ENCODE measurements around the gene HIRIP3.
"Not testable (repeated sequence)": the region's sequence is repeated elsewhere in the genome, so short reads cannot be mapped to it uniquely, and the experiment has no call there.

The HIRIP3 gene

DNA sequence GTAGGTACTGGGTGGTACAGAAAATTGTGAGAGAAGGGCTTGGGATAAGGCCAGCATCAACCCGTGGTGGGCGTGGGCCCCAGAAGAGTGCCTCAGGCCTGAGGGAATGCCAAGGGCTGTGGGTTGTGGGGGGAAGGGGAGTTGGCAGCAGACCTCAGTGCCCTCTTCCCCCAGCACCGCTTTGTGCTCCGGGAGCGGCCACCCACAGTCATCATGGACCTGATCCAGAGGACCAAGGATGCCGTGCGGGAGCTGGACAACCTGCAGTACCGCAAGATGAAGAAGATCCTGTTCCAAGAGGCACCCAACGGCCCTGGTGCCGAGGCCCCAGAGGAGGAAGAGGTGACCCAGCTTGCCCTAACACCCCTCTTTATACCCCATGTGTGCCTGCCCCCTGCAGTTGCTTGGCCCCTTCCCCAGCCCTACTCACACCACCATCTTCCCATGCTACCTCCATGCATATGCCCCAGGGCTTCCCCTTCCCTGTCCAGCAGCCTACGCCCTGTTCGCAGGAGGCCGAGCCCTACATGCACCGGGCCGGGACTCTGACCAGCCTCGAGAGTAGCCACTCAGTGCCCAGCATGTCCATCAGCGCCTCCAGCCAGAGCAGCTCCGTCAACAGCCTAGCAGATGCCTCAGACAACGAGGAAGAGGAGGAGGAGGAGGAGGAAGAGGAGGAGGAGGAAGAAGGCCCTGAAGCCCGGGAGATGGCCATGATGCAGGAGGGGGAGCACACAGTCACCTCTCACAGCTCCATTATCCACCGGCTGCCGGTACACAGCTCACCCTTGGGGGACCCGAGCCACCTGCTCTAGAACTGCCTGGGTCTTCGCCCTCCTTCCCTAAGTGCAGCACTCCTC is 12.6 kb downstream of the HIRIP3 start:
- no peak for DNase-seq

DNA sequence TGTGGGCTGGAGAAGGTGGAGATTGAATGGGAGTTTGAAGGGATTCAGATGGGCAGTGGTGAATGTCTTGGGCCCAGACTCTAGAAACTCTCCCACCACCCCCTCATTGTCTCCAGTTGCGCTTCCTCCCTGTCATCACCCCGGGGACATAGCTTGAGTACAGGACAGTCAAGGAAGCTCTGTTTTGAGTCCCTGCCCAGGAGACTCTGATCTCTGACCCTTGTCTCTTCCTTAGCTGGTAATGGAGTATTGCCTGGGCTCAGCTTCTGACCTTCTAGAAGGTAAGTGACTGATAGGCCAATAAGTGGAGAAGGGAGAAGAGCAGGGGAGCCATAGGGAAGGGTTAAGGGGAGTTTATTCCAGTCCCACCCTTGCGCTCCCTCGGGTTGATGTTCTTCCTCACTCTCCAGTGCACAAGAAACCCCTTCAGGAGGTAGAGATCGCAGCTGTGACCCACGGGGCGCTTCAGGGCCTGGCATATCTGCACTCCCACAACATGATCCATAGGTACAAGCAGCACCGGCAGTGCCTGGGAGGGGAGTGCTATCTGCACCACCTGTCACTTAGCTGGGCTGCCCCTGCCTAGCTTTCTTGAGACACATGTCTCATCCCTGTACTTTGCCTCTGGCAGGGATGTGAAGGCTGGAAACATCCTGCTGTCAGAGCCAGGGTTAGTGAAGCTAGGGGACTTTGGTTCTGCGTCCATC is 16.7 kb downstream of the HIRIP3 start:
- no peak for DNase-seq

DNA sequence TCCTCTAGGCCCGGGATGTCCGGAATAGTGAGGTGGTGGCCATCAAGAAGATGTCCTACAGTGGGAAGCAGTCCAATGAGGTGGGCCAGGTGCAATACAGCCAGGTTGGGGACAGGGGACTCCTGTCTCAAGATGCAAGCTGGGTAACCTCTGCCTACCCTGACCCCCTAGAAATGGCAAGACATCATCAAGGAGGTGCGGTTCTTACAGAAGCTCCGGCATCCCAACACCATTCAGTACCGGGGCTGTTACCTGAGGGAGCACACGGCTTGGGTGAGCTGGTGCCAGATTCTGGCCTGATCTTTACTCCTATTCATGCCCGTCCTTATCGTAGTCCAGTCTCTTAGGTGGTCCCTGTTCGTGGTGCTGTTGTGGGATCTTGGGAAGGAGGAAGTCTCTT is 17.3 kb downstream of the HIRIP3 start:
- no peak for DNase-seq

DNA sequence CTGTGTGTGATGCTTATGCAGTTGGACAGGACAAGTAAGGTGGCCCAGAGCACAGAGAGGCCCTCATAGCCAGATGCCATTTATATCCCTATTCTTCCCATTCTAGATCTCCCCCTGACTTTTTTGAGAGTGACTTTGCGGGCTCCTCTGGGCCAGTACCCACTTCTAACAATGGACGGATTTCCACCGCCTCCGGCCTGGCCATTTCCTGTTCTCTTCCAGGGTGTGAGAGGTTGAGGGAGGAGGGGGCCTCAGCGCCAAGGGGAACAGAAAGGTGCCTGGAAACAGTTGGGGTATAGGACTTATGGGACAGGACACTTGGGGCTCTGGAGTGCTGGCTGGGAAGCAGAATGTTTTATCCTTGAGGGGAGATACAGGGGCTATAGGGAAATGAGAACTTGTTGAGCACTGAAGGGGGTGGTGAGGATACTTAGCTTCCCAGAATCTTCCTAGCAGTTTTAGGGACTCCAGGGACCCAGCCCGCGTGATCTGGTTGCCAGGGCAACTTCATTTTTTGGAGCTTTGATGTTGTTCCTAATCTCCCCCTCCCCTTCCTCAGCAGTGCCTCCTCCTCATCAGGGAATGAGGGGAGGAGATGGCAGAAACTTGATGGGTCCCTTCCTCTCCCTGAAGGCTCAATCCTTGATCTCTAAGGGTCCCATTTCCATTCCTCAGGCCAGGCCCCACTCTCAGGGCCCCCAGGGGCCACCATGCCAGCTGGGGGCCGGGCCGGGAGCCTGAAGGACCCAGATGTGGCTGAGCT is 18.2 kb downstream of the HIRIP3 start:
- DNase-seq: no peak

DNA sequence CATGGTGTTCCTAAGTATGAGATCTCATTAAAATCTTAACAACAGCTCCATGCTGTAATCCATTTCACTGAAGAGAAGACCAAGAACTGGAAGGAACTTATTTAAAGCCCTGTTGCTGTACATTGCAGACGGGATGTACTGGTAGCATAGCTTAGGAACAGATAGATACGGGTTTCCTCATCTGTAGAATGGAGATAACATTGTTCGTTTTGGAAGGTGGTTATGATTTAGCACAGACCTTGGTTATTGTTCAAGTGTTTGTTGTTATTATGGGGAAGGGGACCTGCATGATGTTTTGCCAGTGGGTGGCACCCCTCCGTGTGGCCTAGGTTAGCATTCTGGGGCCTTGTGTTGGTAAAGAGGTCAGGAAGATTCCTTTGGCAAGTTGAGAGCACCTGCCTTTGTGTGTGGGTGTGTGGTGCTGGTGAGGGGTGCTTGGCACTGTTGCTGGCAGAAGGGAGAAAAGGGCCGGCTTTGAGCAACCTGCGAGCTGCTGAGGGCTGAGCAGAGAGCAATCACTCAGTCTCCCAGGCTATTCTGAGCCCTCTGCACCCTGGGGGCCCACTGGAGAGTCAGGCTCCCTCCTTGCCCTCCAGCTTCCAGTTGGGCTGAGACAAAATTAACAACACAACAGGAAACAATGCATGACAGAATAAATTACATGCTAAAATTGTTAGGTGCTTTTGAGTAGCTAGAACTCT is 19.5 kb downstream of the HIRIP3 start:
- DNase-seq: no peak

DNA sequence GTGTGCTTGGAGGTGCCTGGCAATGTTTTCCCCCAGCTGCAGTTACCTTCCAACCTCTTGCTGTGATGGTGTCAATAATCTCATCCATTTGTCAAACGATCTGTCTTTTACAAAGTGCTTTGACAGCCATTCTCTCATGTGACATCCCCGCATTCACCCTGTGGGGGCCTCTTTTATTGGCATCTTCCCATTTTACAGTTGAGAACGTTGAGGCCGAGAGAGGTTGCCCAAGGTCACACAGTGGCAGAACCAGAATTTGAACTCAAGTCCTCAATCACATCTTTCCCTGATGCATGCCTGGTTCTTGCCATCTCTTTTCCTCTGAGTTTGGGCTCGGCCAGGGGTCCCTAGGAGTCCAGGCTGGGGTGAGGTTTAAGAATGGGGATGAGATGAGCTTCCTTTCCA is 20.3 kb downstream of the HIRIP3 start:
- no peak for DNase-seq

DNA sequence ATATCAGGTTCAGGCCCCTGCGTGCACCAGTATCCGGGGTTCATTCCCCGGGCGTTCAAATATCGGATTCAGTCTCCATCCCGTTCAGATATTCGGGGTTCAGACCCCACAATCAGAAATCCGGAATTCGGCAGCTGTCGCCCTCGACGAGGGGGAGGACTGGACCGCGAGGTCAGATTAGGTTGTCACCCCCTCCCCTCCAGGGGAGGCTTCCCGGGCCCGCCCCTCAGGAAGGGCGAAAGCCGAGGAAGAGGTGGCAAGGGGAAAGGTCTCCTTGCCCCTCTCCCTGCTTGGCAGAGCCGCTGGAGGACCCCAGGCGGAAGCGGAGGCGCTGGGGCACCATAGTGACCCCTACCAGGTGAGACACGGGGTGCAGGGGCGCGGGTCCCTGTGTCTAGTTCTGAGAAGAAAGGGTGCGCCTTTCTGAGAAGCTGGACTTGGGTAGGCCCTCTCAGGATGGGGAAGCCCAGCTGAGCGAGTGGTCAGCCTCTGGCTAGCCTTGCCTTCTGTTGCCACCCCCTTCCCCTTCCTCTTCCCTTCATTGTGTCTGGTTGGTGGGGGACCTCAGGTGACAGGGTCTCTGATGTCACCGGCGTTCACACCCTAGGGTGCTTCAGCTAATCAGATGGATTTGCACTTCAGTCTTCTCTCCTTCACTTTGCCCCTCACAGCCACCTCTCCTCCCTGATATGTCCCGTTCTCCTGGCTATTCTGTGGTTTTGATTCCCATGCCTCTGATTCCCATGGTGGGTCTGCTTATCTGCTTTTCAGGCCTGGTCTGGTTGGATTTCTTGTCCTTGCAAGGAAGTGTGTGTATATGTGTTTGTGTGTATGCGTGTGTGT is 20.9 kb downstream of the HIRIP3 start:
- DNase-seq: peak; percentile 40

DNA sequence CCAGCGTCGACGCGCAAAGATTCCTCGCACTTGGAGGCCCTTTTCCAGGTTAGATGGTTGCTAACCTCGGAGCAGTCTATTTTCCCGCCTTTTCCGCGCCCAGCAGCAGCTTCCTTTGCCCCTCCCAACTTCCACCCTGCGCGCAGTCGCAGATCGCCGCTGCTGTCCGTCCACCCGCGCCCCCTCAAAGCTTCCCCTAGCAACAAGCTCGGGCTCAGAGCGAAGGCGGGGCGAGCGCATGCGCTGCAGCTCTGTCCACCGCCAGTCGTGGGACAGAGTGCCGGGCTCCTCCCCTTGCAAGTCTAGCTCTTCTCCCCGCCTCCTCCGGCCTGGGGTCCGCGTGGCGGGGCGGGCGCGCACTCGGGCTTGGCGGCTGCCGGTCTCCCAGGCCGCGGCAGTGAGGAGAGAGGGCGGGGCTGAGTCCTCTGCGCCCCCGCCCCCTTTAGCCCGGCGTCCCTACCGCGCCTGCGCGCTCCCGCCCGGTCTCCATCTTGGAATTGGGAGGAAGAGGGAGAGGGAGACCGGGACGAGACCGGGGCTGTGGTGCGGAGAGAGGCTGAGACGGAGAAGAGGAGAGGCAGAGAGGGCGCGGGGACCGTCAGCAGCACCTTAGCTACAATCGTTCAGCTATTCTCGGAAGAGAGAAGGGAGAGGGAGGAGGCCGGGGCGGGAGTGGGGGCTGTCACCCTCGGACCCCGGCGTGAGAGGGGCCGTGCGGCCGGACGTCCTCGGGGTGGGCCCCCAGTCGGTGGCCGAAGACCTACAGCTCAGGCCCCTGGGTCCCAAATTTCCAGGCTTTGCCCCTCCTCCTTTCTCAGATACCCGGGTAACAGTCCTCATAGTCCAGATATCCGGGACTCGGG is 21.8 kb downstream of the HIRIP3 start, which contains the start of gene TAOK2:
TAOK2 (plus strand) TSS at position 485 of the 863 bp plus-strand sequence. CDS start 3,905 bp downstream, outside the sequence.
- peak; percentile 99 for DNase-seq

DNA sequence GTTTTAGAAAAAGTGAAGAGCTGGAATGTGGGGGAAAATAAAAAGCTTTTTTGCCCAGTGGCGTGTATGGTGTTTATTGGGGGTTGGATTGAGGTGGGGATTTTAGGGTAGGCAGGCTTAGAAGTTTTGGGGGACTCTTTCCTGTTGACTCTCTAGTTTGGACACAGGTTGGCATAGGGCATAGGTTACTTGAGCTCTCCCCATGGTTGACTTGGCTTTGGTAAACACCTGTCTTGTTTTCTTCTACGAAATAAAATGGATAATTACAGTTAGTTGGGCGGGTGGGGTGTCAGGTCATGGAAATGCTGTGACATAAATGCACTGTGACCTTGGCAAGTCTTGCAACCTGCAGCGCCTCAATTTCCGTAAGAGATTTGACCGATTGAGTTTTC is 22.4 kb downstream of the HIRIP3 start:
- DNase-seq: no peak

DNA sequence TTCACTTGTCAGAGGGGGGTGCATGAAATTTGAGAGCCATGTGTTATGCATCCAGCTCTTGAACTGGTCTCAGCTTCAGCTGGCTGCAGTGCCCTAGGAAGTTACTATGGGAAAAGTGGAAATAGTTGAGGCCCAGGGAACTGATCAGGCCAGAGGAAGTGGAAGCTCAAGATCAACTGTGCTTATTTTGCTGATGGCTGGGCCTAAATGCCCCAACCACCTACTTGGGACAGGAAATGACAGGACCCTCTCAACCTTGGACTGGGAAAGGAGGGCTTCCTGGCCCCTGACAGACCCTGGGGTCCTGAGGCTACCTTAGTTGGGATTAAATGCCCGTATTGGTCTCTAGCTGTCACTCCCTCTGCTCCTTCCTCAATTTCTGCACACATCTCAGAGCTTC is 22.9 kb downstream of the HIRIP3 start:
- DNase-seq: no peak

DNA sequence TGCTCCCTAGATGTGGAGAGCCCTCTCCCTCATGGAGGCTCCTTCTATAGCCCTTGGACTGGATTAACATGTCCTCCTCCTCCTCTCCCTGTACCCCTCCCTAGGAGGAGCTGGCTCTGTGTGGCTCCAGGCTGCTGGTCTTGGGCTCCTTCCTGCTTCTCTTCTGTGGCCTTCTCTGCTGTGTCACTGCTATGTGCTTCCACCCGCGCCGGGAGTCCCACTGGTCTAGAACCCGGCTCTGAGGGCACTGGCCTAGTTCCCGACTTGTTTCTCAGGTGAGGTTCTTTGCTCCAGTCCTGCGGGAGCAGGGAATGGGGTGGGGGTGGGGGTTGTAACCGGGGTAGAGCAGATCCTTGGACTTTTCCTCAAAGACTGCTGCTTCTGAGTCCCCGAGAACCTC is 24.1 kb downstream of the HIRIP3 start:
- no peak for DNase-seq

DNA sequence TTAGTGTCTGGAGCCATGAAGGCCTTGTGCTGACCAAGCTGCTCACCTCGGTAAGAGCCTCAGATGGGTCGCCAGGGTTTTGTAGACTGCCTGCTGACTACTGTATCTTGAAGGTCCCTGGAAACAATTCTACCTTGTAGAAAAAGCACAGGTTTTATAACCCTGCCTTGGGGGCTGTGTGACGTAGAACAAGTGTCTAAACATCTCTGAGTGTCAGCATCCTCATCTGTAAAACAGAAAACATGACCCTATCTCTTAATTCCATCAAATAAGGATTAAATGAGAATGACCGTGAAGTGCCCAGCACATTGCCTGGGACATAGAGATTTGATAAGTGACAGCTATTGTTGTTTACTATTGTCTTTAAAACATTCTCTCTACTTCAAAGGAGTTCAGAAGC is 27.2 kb downstream of the HIRIP3 start:
- DNase-seq: no peak

DNA sequence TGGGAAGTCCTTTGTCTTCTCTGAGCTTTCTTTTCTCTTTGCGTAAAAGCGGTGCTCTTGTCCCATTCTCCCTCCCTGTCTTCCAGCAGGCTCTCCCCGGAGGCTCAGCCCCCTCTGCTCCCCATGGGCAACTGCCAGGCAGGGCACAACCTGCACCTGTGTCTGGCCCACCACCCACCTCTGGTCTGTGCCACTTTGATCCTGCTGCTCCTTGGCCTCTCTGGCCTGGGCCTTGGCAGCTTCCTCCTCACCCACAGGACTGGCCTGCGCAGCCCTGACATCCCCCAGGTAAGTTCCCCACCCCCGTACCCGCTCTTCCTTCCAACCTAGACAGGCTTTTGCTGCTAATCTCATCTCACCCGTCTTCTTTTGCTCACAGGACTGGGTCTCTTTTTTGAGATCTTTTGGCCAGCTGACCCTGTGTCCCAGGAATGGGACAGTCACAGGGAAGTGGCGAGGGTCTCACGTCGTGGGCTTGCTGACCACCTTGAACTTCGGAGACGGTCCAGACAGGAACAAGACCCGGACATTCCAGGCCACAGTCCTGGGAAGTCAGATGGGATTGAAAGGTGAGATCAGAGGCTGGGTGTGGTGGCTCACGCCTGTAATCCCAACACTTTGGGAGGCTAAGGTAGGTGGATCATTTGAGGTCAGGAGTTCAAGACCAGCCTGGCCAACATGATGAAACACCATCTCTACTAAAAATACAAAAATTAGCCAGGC is 32.2 kb downstream of the HIRIP3 start:
- DNase-seq: no peak

DNA sequence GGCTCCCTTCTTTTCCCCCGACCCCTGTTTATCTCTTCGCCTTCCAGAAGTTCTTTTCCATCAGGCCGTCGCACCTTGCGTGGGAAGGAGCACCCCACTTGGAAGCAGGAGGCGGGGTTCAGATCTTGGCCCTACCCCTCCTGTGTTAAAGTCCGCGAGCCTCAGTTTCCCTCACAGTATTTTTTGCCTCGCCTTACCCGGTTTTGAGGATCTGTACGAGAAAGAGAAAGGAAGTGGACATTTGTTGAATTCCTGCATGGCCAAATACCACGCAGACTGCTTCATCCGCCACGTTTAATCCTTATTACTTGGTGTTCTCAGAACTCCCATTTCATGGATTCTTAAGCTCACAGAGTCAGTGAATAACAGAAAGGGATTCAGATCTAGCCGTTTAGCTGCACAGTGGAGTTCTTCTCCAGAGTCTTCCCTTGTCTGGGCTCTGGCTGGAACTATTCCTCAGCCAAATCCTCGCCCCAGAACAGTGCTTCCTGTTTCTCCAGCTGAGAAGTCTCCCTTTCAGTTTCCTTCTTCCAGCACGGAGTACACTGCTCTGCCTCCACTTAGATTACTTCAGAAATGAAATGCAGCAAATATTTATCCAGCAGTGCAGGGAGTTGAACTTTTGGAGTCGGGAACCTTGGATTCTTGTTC is 32.9 kb downstream of the HIRIP3 start:
- peak; percentile 22 for DNase-seq

DNA sequence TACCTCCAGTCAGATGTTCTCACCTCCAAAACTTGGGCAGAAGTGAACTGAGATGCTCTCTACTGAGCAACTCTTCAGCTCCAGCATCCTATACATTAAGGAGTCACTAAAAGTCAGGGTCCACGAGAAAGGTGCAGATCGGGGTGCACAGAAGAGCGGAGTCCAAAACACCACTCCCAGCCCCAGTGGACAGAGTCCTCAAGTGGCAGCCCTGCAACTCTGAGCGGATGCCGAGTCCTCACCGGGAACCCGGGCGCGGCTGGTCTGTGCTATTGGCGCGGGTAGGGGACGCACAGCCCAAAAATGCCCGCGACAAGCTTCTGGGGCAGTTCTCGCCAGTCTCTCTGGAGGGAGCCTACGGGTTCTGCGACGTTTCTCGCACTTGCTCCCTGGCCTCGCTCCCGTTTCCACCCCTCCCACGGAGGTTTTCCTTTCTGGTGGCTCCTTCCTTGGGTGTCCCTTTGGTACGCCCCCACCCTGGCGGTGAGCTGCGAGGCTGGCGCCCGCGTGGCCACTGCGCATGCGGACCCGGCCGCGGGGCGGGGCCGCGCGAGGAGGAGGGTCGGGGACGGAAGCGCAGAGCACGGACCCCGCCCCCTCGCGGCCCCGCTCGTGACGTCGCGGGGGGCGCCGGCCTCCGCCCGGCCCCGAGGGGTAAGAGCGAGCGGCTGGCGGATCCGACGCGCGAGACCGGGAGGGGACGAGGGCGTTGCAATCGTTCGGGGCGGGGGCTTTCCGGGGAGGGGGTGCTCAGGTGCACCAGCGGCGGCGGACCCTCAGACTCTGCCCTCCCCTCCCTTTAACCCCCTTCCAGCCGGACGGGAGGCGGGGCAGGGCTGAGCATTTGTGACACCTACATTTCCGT is 33.7 kb downstream of the HIRIP3 start, which contains the start of gene TMEM219:
TMEM219 (plus strand) TSS at position 601 of the 865 bp plus-strand sequence. CDS start 1,065 bp downstream, outside the sequence.
- peak; percentile 96 for DNase-seq

DNA sequence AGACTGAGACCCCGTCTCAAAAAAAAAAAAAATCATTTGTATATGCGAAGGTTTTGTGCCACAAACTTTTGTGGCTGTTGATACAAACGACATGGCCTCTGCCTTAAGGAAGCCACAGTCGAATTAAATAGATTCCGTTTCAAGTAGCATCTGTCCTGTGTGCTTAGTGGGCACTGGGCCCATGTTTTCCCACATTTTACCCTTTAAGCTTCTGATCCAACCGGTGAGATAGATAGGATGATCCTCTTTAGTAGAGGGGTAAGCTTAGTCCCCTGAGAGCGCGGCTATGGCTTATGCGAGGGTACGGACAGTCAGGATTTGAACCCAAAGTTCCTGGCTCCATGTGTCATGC is 34.3 kb downstream of the HIRIP3 start:
- DNase-seq: no peak

DNA sequence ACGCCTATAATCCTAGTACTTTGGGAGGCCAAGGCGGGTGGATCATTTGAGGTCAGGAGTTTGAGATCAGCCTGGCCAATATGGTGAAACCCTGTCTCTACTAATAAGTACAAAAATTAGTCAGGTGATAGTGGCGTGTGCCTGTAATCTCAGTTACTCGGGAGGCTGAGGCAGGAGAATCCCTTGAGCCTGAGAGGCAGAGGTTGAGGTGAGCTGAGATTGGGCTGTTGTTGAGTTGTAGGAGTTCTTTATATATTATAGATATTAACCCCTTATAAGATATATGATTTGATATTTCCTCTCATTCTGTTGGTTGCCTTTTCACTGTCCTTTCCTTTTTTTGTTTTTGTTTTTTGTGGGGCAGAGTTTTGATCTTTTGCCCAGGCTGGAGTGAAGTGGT is 35.6 kb downstream of the HIRIP3 start:
- not testable (repeated sequence) for DNase-seq

DNA sequence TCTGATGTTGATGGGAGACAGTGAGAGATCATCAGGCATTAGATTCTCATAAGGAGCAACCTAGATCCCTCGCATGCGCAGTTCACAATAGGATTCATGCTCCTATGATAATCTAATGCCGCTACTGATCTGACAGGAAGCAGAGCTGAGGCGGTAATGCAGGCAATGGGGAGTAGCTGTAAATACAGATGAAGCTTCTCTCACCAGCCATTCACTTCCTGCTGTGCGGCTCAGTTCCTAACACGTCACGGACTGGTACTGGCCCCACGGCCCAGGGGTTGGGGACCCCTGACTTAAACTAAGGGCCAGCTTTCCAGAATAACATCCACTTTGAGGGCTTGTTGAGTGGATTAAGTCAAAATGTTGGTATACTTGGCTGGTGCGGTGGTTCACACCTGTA is 36.1 kb downstream of the HIRIP3 start:
- no peak for DNase-seq

DNA sequence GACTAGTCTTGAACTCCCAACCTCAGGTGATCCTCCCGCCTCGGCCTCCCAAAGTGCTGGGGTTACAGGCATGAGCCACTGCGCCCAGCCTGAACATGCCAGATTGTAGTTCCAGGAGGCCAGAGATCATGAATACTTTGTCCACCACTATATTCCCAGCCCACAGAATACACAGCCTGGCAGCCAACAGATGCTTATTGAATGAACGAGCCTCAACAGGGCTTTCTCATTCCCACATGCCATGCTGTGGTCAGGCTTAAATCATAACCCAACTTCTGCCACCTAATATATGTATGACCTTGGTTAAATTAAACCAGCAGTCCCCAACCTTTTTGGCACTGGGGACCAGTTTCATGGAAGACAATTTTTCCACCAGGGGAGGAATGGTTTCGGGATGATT is 36.7 kb downstream of the HIRIP3 start:
- DNase-seq: no peak

Data from NCI-H69 (cell line).